Liver (tissue), 9 donors: ENCODE results near the gene ZNF555. TPM values are rescaled to one million over a fixed set of nuclear protein-coding genes. Genes with fewer than 3 reads are reported as not detected.

Experiments
- DNase-seq: peaks from one replicate; pipeline ENCODE4 v3.0.0-alpha.2; 2017; ENCODE audit warnings: low spot score
- H3K27ac ChIP-seq, 2 donors: one replicate each; pipeline ENCODE4 v1.7.0; 2013; ENCODE audit warnings: inconsistent platforms in 2 of 2, low read length in 2 of 2, control low read depth in 1 of 2, low read depth in 1 of 2, mild to moderate bottlenecking in 1 of 2
- H3K27me3 ChIP-seq, 4 donors: one replicate each; pipeline versions ENCODE4 v1.6.1 to v1.7.0; 2013; ENCODE audit warnings: low read length in 3 of 4, inconsistent platforms in 1 of 4, mild to moderate bottlenecking in 1 of 4, moderate library complexity in 1 of 4; ENCODE audit not compliant: control insufficient read depth in 4 of 4, insufficient read depth in 4 of 4
- H3K36me3 ChIP-seq, 4 donors: one replicate each; pipeline versions ENCODE4 v1.6.1 to v1.7.0; 2013; ENCODE audit warnings: low read length in 3 of 4, mild to moderate bottlenecking in 3 of 4, low read depth in 1 of 4, moderate library complexity in 1 of 4; ENCODE audit not compliant: control insufficient read depth in 4 of 4, insufficient read depth in 3 of 4
- H3K4me1 ChIP-seq, 4 donors: one replicate each; pipeline versions ENCODE4 v1.6.1 to v1.7.0; 2013; ENCODE audit warnings: low read length in 3 of 4, mild to moderate bottlenecking in 3 of 4, moderate library complexity in 1 of 4; ENCODE audit not compliant: control insufficient read depth in 4 of 4, insufficient read depth in 4 of 4
- H3K4me3 ChIP-seq, 3 donors: one replicate each; pipeline versions ENCODE4 v1.6.1 to v1.7.0; 2013; ENCODE audit warnings: low read length in 3 of 3, control low read depth in 1 of 3, low read depth in 1 of 3, mild to moderate bottlenecking in 1 of 3
- H3K9ac ChIP-seq, 2 donors: one replicate each; pipeline ENCODE4 v1.7.0; 2013; ENCODE audit warnings: low read length in 2 of 2, mild to moderate bottlenecking in 2 of 2, moderate library complexity in 2 of 2, control low read depth in 1 of 2, low read depth in 1 of 2
- H3K9me3 ChIP-seq, 4 donors: one replicate each; pipeline versions ENCODE4 v1.6.1 to v1.7.0; 2013; ENCODE audit warnings: low read length in 3 of 4; ENCODE audit not compliant: control insufficient read depth in 4 of 4
- EGR1 ChIP-seq, 2 donors: IDR thresholded peaks; 2 replicates each; pipeline ENCODE4 v1.6.1; 2016 to 2018; ENCODE audit warnings: antibody characterized with exemption in 2 of 2, low read depth in 2 of 2
- FOXA1 ChIP-seq: IDR thresholded peaks from 2 replicates; pipeline ENCODE4 v1.6.1; 2016; ENCODE audit warnings: antibody characterized with exemption
- FOXA2 ChIP-seq: IDR thresholded peaks from 2 replicates; pipeline ENCODE4 v1.6.1; 2016; ENCODE audit warnings: antibody characterized with exemption
- GABPA ChIP-seq, 2 donors: IDR thresholded peaks in 1 of 2; conservative IDR thresholded peaks in 1 of 2; 2 replicates each; pipeline ENCODE4 v1.6.1; 2016; ENCODE audit warnings: antibody characterized with exemption in 2 of 2, mild to moderate bottlenecking in 1 of 2, moderate library complexity in 1 of 2
- HNF4A ChIP-seq, 2 donors: conservative IDR thresholded peaks; 2 replicates each; pipeline ENCODE4 v1.6.1; 2016; ENCODE audit warnings: antibody characterized with exemption in 2 of 2, mild to moderate bottlenecking in 2 of 2
- HNF4G ChIP-seq: IDR thresholded peaks from 2 replicates; pipeline ENCODE4 v1.6.1; 2016; ENCODE audit warnings: antibody characterized with exemption
- JUND ChIP-seq, 2 donors: IDR thresholded peaks; 2 replicates each; pipeline ENCODE4 v1.6.1; 2016; ENCODE audit warnings: antibody characterized with exemption in 2 of 2
- NR2F2 ChIP-seq: IDR thresholded peaks from 2 replicates; pipeline ENCODE4 v1.6.1; 2016; ENCODE audit warnings: antibody characterized with exemption
- RAD21 ChIP-seq, 2 donors: IDR thresholded peaks; 2 replicates each; pipeline ENCODE4 v1.6.1; 2016; ENCODE audit warnings: antibody characterized with exemption in 2 of 2, mild to moderate bottlenecking in 2 of 2
- RXRA ChIP-seq, 2 donors: IDR thresholded peaks; 2 replicates each; pipeline ENCODE4 v1.6.1; 2017 to 2018; ENCODE audit warnings: antibody characterized with exemption in 2 of 2, mild to moderate bottlenecking in 1 of 2
- SP1 ChIP-seq: IDR thresholded peaks from 2 replicates; pipeline ENCODE4 v1.6.1; 2018; ENCODE audit warnings: antibody characterized with exemption, mild to moderate bottlenecking
- TAF1 ChIP-seq: conservative IDR thresholded peaks from 2 replicates; pipeline ENCODE4 v1.6.1; 2016; ENCODE audit warnings: antibody characterized with exemption, mild to moderate bottlenecking
- YY1 ChIP-seq: IDR thresholded peaks from 2 replicates; pipeline ENCODE4 v1.6.1; 2016; ENCODE audit warnings: antibody characterized with exemption, mild to moderate bottlenecking
- ZBTB33 ChIP-seq: IDR thresholded peaks from 2 replicates; pipeline ENCODE4 v1.6.1; 2016; ENCODE audit warnings: antibody characterized with exemption
- WGBS: extraction: QIAGEN DNeasy Blood & Tissue Kit; methylation state at CpG from one replicate; pipeline ENCODE4 v1.1.7; 2013; 5-methylcytosine and 5-hydroxymethylcytosine counted together
- polyA plus RNA-seq, 2 donors: library from polyadenylated mRNA; stranded (reverse) in 1 of 2; unstranded in 1 of 2; fragments of 200-250 nt in 1 of 2; fragments of >200 nt in 1 of 2; fragmentation: Nextera tagmentation in 1 of 2; extraction: Ambion mirVana in 1 of 2; gene quantifications; one replicate each; pipeline versions ENCODE4 v1.2.1 to v1.2.3, GENCODE V29; 2013 to 2015
- total RNA-seq, 2 donors: library from RNA; depleted of rRNA; stranded (reverse); fragments of >200 nt; gene quantifications; one replicate each; pipeline ENCODE4 v1.2.3, GENCODE V29; 2014
- TF ChIP-seq, protein P1 (sequence below): fragments of 150-350 bp; IDR thresholded peaks from 2 replicates; pipeline ENCODE4 v1.5.1; 2017; ENCODE audit warnings: improper control_type of control experiment, low read depth, low read length; ENCODE audit not compliant: missing input control
- TF ChIP-seq, protein P2 (sequence below): IDR thresholded peaks from 2 replicates; pipeline ENCODE4 v1.6.1; 2016; ENCODE audit warnings: antibody characterized with exemption, mild to moderate bottlenecking
- TF ChIP-seq, protein P3 (sequence below): IDR thresholded peaks from 2 replicates; pipeline ENCODE4 v1.6.1; 2016; ENCODE audit warnings: antibody characterized with exemption
- TF ChIP-seq, protein P4 (sequence below): IDR thresholded peaks from 2 replicates; pipeline ENCODE4 v1.6.1; 2016; ENCODE audit warnings: antibody characterized with exemption
- donor health status: healthy.
- donor health status: healthy.
- donor health status: healthy.
- donor health status: healthy.
- donor health status: healthy.

Gene ZNF555
- total and polyA plus RNA-seq, 4 donors, result 1.3 to 2.8 (median 2.2) TPM

DNA sequence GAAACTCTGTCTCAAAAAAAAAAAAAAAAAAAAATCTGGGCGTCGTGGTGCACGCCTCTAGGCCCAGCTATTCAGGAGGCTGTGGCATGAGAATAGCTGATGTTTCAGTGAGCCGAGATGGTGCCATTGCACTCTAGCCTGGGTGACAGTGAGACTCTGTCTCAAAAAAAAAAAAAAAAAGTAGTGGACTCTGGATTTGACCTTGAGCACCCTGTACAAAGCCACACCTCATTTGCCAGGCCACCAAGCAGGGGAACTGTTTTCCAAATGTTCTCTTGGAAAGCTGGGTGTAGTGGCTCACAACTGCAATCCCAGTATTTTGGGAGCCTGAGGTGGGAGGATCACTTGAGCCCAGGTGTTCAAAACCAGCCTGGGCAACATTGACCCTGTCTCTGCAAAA lies 3.8 kb upstream of the ZNF555 start:
- peaks cover 32 to 50% (median 34%) of the 10 kb centered on the region in 4 donors for H3K9me3 ChIP-seq

More for the DNA sequence above, 3.8 kb upstream of the ZNF555 start:
- no peak overlapping the region for H3K4me3 ChIP-seq
- no peak overlapping the region for H3K27ac ChIP-seq
- H3K27me3 ChIP-seq, result no peaks in the 10 kb centered on the region
- WGBS, result 81% methylated on average over 4 of the region's 4 CpGs
- H3K36me3 ChIP-seq, result peaks cover 6 to 30% (median 23%) of the 10 kb centered on the region in 4 donors
- TF ChIP-seq, protein P1, sequence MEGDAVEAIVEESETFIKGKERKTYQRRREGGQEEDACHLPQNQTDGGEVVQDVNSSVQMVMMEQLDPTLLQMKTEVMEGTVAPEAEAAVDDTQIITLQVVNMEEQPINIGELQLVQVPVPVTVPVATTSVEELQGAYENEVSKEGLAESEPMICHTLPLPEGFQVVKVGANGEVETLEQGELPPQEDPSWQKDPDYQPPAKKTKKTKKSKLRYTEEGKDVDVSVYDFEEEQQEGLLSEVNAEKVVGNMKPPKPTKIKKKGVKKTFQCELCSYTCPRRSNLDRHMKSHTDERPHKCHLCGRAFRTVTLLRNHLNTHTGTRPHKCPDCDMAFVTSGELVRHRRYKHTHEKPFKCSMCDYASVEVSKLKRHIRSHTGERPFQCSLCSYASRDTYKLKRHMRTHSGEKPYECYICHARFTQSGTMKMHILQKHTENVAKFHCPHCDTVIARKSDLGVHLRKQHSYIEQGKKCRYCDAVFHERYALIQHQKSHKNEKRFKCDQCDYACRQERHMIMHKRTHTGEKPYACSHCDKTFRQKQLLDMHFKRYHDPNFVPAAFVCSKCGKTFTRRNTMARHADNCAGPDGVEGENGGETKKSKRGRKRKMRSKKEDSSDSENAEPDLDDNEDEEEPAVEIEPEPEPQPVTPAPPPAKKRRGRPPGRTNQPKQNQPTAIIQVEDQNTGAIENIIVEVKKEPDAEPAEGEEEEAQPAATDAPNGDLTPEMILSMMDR, result no peak
- no peak for TF ChIP-seq FOXA1
- no peak for TF ChIP-seq HNF4A (conservative IDR thresholded peaks at IDR 0.05)
- TF ChIP-seq FOXA2, result no peak
- TF ChIP-seq NR2F2, result no peak
- no peak for TF ChIP-seq TAF1
- no peak for TF ChIP-seq GABPA (IDR thresholded peaks at IDR 0.05 in 1 of 2, conservative IDR thresholded peaks at IDR 0.05 in 1 of 2)
- no peak for TF ChIP-seq JUND (IDR thresholded peaks at IDR 0.05)
- TF ChIP-seq SP1, result no peak
- TF ChIP-seq, protein P2, sequence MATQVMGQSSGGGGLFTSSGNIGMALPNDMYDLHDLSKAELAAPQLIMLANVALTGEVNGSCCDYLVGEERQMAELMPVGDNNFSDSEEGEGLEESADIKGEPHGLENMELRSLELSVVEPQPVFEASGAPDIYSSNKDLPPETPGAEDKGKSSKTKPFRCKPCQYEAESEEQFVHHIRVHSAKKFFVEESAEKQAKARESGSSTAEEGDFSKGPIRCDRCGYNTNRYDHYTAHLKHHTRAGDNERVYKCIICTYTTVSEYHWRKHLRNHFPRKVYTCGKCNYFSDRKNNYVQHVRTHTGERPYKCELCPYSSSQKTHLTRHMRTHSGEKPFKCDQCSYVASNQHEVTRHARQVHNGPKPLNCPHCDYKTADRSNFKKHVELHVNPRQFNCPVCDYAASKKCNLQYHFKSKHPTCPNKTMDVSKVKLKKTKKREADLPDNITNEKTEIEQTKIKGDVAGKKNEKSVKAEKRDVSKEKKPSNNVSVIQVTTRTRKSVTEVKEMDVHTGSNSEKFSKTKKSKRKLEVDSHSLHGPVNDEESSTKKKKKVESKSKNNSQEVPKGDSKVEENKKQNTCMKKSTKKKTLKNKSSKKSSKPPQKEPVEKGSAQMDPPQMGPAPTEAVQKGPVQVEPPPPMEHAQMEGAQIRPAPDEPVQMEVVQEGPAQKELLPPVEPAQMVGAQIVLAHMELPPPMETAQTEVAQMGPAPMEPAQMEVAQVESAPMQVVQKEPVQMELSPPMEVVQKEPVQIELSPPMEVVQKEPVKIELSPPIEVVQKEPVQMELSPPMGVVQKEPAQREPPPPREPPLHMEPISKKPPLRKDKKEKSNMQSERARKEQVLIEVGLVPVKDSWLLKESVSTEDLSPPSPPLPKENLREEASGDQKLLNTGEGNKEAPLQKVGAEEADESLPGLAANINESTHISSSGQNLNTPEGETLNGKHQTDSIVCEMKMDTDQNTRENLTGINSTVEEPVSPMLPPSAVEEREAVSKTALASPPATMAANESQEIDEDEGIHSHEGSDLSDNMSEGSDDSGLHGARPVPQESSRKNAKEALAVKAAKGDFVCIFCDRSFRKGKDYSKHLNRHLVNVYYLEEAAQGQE, result no peak
- TF ChIP-seq, protein P3, sequence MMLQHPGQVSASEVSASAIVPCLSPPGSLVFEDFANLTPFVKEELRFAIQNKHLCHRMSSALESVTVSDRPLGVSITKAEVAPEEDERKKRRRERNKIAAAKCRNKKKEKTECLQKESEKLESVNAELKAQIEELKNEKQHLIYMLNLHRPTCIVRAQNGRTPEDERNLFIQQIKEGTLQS, result no peak
- TF ChIP-seq ZBTB33, result no peak
- TF ChIP-seq, protein P4, sequence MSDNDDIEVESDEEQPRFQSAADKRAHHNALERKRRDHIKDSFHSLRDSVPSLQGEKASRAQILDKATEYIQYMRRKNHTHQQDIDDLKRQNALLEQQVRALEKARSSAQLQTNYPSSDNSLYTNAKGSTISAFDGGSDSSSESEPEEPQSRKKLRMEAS, result no peak
- TF ChIP-seq EGR1 (IDR thresholded peaks at IDR 0.05; ENCODE audit: low read depth in 2 of 2), result no peak
- no peak for TF ChIP-seq HNF4G
- TF ChIP-seq RXRA (IDR thresholded peaks at IDR 0.05), result no peak
- no peak for TF ChIP-seq YY1
- no peak for TF ChIP-seq RAD21 (IDR thresholded peaks at IDR 0.05)
- H3K9ac ChIP-seq, result no peak overlapping the region
- DNase-seq, result no peak
- H3K4me1 ChIP-seq, result peaks cover 0 to 5% (median 3%) of the 10 kb centered on the region in 4 donors
